HCT116 (cell line): ENCODE measurements around the gene ERC2. TPM values are rescaled to one million over a fixed set of nuclear protein-coding genes. Genes with fewer than 3 reads are reported as not detected.

Experiments
- ATAC-seq: fragments of 200-7000 bp; cut with Tn5 transposase; 2 replicates; pipeline ENCODE4 v1.9.1; 2020; ENCODE audit warnings: mild to moderate bottlenecking, moderate library complexity
- BruUV-seq: library from RNA; stranded (reverse); fragments of 400-500 nt; replicated peaks from 2 replicates; lab custom pipeline; 2021; lab: Mats Ljungman, UMichigan
- CTCF ChIA-PET: fragments of 300-600 bp; sonication (Branson Sonifier 250); formaldehyde crosslinking; loops from one replicate; lab custom pipeline; 2021; ENCODE audit warnings: antibody characterized with exemption; lab: Charles Lee
- POLR2A ChIA-PET: fragments of 300-600, 350-600 bp; sonication (Branson Sonifier 250); formaldehyde crosslinking; loops from one replicate; lab custom pipeline; 2021; ENCODE audit warnings: antibody characterized with exemption; lab: Charles Lee
- RAD21 ChIA-PET, 2 experiments: fragments of 300-600 bp; sonication (Branson Sonifier 250); formaldehyde crosslinking; loops; one replicate each; lab custom pipeline; 2023; ENCODE audit warnings: low total read pairs in 2 of 2; ENCODE audit not compliant: uncharacterized antibody in 2 of 2, unreplicated experiment in 2 of 2, low non-redundant PET in 1 of 2; lab: Charles Lee
- DNase-seq: peaks from one replicate; pipeline ENCODE4 v3.0.0-alpha.2; 2010; ENCODE audit warnings: low read depth, low spot score
- H2AFZ ChIP-seq: fragments of 200-600 bp; shearing (Covaris generic), sonication (generic); 2 replicates; pipeline ENCODE4 v1.6.1; 2017; ENCODE audit warnings: low read depth, mixed run types, mixed read lengths, antibody characterized with exemption, low read length; ENCODE audit not compliant: poor library complexity, severe bottlenecking
- H3K27ac ChIP-seq: 2 replicates; pipeline ENCODE4 v1.5.1; 2012; ENCODE audit warnings: low read depth, low read length
- H3K27me3 ChIP-seq: fragments of 200-600 bp; sonication (generic); 2 replicates; pipeline ENCODE4 v1.6.1; 2016; ENCODE audit warnings: mixed run types, low read length, mixed read lengths; ENCODE audit not compliant: insufficient read depth
- H3K36me3 ChIP-seq, 2 experiments: fragments of 200-500 bp in 1 of 2; fragments of 200-600 bp in 1 of 2; sonication (Bioruptor generic) in 1 of 2; sonication (generic) in 1 of 2; 2 replicates each; pipeline versions ENCODE4 v1.5.1 to v1.6.1; 2014 to 2016; ENCODE audit warnings: low read length in 2 of 2, inconsistent platforms in 1 of 2, mixed read lengths in 1 of 2, mixed run types in 1 of 2; ENCODE audit not compliant: insufficient read depth in 2 of 2, control insufficient read depth in 1 of 2
- H3K4me1 ChIP-seq, 2 experiments: fragments of 200-600 bp in 1 of 2; sonication (generic) in 1 of 2; 2 replicates each; pipeline versions ENCODE4 v1.5.1 to v1.6.1; 2012 to 2017; ENCODE audit warnings: low read length in 2 of 2, inconsistent platforms in 1 of 2, mild to moderate bottlenecking in 1 of 2, mixed read lengths in 1 of 2, mixed run types in 1 of 2, moderate library complexity in 1 of 2; ENCODE audit not compliant: insufficient read depth in 2 of 2, control insufficient read depth in 1 of 2
- H3K4me2 ChIP-seq: fragments of 200-600 bp; sonication (generic); 2 replicates; pipeline ENCODE4 v1.6.1; 2017; ENCODE audit warnings: mixed run types, low read length, mixed read lengths
- H3K4me3 ChIP-seq, 2 experiments: fragments of 200-600 bp in 1 of 2; sonication (generic) in 1 of 2; replicated peaks in 1 of 2; 2 replicates each; pipeline ENCODE4 v1.5.1; 2011 to 2016; ENCODE audit warnings: low read length in 2 of 2, control low read depth in 1 of 2, low read depth in 1 of 2, mild to moderate bottlenecking in 1 of 2, mixed read lengths in 1 of 2, mixed run types in 1 of 2
- H3K79me2 ChIP-seq: fragments of 200-600 bp; sonication (generic); 2 replicates; pipeline ENCODE4 v1.6.1; 2017; ENCODE audit warnings: mild to moderate bottlenecking, mixed run types, low read length, moderate library complexity, mixed read lengths; ENCODE audit not compliant: insufficient read depth
- H3K9ac ChIP-seq: fragments of 200-600 bp; sonication (generic); 2 replicates; pipeline ENCODE4 v1.6.1; 2016; ENCODE audit warnings: low read length, mixed read lengths
- H3K9me2 ChIP-seq: fragments of 200-600 bp; sonication (generic), shearing (Covaris generic); 2 replicates; pipeline ENCODE4 v1.6.1; 2017; ENCODE audit warnings: mixed run types, mild to moderate bottlenecking, moderate library complexity; ENCODE audit not compliant: insufficient read depth
- H3K9me3 ChIP-seq, 2 experiments: fragments of 200-500 bp in 1 of 2; fragments of 200-600 bp in 1 of 2; sonication (Bioruptor generic) in 1 of 2; sonication (generic) in 1 of 2; 2 replicates each; pipeline ENCODE4 v1.6.1; 2014 to 2017; ENCODE audit warnings: low read length in 2 of 2, mixed read lengths in 2 of 2, inconsistent platforms in 1 of 2, low read depth in 1 of 2, mild to moderate bottlenecking in 1 of 2, mixed run types in 1 of 2, moderate library complexity in 1 of 2; ENCODE audit not compliant: control insufficient read depth in 1 of 2, insufficient read depth in 1 of 2
- H4K20me1 ChIP-seq: fragments of 200-600 bp; sonication (generic), shearing (Covaris generic); 2 replicates; pipeline ENCODE4 v1.6.1; 2017; ENCODE audit warnings: mixed run types, mild to moderate bottlenecking, moderate library complexity; ENCODE audit not compliant: insufficient read depth
- CBX3 ChIP-seq: IDR thresholded peaks from 2 replicates; pipeline ENCODE4 v1.6.1; 2012; ENCODE audit warnings: low read depth
- EZH2 ChIP-seq: fragments of 200-600 bp; sonication (generic); IDR thresholded peaks from 2 replicates; pipeline ENCODE4 v1.6.1; 2017; ENCODE audit warnings: antibody characterized with exemption, mixed run types
- EZH2phosphoT487 ChIP-seq: fragments of 200-600 bp; IDR thresholded peaks from 2 replicates; pipeline ENCODE4 v1.6.1; 2018; ENCODE audit warnings: antibody characterized with exemption, borderline replicate concordance
- FOSL1 ChIP-seq: IDR thresholded peaks from 2 replicates; pipeline ENCODE4 v1.6.1; 2012; ENCODE audit warnings: low read depth
- MAX ChIP-seq: IDR thresholded peaks from 2 replicates; pipeline ENCODE4 v1.6.1; 2012
- POLR2AphosphoS5 ChIP-seq: IDR thresholded peaks from 2 replicates; pipeline ENCODE4 v1.6.1; 2011; ENCODE audit warnings: mild to moderate bottlenecking, low read depth, low read length, moderate library complexity
- SIN3A ChIP-seq: IDR thresholded peaks from 2 replicates; pipeline ENCODE4 v1.6.1; 2012; ENCODE audit warnings: low read depth
- SP1 ChIP-seq: IDR thresholded peaks from 2 replicates; pipeline ENCODE4 v1.6.1; 2012; ENCODE audit warnings: low read depth
- SRF ChIP-seq: IDR thresholded peaks from 2 replicates; pipeline ENCODE4 v1.6.1; 2012; ENCODE audit warnings: low read depth
- ZBTB33 ChIP-seq: IDR thresholded peaks from 2 replicates; pipeline ENCODE4 v1.6.1; 2011; ENCODE audit warnings: mild to moderate bottlenecking, low read length, moderate library complexity; ENCODE audit not compliant: insufficient replicate concordance; ENCODE audit errors: extremely low read depth
- ZNF274 ChIP-seq: fragments of 200-500 bp; sonication (Bioruptor generic); IDR thresholded peaks from 2 replicates; pipeline ENCODE4 v1.6.1; 2014; ENCODE audit warnings: mild to moderate bottlenecking, low read depth, low read length, inconsistent platforms
- intact Hi-C: fragments of 100-400 bp; cut with micrococcal nuclease; formaldehyde crosslinking; loops from 2 replicates; pipeline ENCODE4 v1.10.0; 2022
- total RNA-seq: library from RNA; stranded (reverse); gene quantifications from one replicate; pipeline ENCODE4 v1.2.1, GENCODE V29; 2021; ENCODE audit not compliant: unreplicated experiment

ERC2 gene
- total RNA-seq, 1 experiment from 2014 or later: not detected

- TF ChIP-seq ZBTB33 (no peak), SP1 (no peak), SRF (no peak)
Observed at GRCh38 chr3:55622733-55623132, 845.5 kb downstream of the ERC2 start (continued).

- ChIA-PET RAD21 (no interaction called here), CTCF (no interaction called here), POLR2A (no interaction called here)
- no TSS peak for BruUV-seq
- no peak overlapping the region for H3K27ac ChIP-seq
- no peak overlapping the region for H3K4me2 ChIP-seq
- no peak overlapping the region for H2AFZ ChIP-seq
- TF ChIP-seq FOSL1 (no peak), SIN3A (no peak), POLR2AphosphoS5 (no peak), EZH2phosphoT487 (no peak), MAX (no peak), ZNF274 (no peak), EZH2 (no peak), CBX3 (no peak)
- intact Hi-C loops: no loop called here
- peaks cover 0 to 25% of the 10 kb centered on the region in 2 experiments; a peak in 2 of 4 replicates for H3K9me3 ChIP-seq
- DNase-seq: no peak
- H3K79me2 ChIP-seq: no peaks in the 10 kb centered on the region
- no peaks in the 10 kb centered on the region for H4K20me1 ChIP-seq
- H3K4me3 ChIP-seq: no peak overlapping the region
- ATAC-seq: no peak
- no peak overlapping the region for H3K9ac ChIP-seq
- no peaks in the 10 kb centered on the region for H3K4me1 ChIP-seq
- no peaks in the 10 kb centered on the region for H3K27me3 ChIP-seq
- no peaks in the 10 kb centered on the region for H3K36me3 ChIP-seq
- H3K9me2 ChIP-seq: no peaks in the 10 kb centered on the region
Observed at GRCh38 chr3:55622116-55622515, 846.2 kb downstream of the ERC2 start.
